GM12878 (cell line): Measurements from ENCODE around the gene SPOCK1. TPM values are rescaled to one million over a fixed set of nuclear protein-coding genes. Genes with fewer than 3 reads are reported as not detected.

Experiments used
- ATAC-seq: fragments of 200-7000 bp; cut with Tn5 transposase; 3 replicates; pipeline ENCODE4 v1.9.1; 2020; ENCODE audit warnings: mild to moderate bottlenecking, moderate library complexity
- BruUV-seq: library from RNA; stranded (reverse); fragments of 400-500 nt; replicated peaks from 2 replicates; lab custom pipeline; 2021; lab: Mats Ljungman, UMichigan
- CTCF ChIA-PET: fragments of 300-600 bp; sonication (Branson Sonifier 250); formaldehyde crosslinking; extraction: SDS; loops from one replicate; lab custom pipeline; 2021; ENCODE audit warnings: inconsistent platforms; lab: Yijun Ruan, JAX
- POLR2A ChIA-PET: fragments of 350-600 bp; formaldehyde crosslinking; extraction: SDS; loops from one replicate; lab custom pipeline; 2021; ENCODE audit warnings: inconsistent platforms; lab: Charles Lee
- RAD21 ChIA-PET: fragments of 300-600 bp; sonication (Branson Sonifier 250); formaldehyde crosslinking; loops from one replicate; lab custom pipeline; 2023; ENCODE audit warnings: antibody characterized with exemption; ENCODE audit not compliant: unreplicated experiment; lab: Charles Lee
- SMC1A ChIA-PET: fragments of 300-600 bp; sonication (Branson Sonifier 250); formaldehyde crosslinking; loops from one replicate; lab custom pipeline; 2023; ENCODE audit not compliant: unreplicated experiment, uncharacterized antibody; lab: Charles Lee
- DNase-seq: peaks from one replicate; pipeline ENCODE4 v3.0.0-alpha.2; 2011; ENCODE audit warnings: low read depth, low spot score
- FAIRE-seq: peaks from 3 replicates; lab custom pipeline; 2011; peaks lifted over from hg19 to GRCh38; lab: Jason Lieb, UNC
- H2AFZ ChIP-seq: 2 replicates; pipeline ENCODE4 v1.6.0; 2011; ENCODE audit warnings: low read depth, low read length, control low read depth; ENCODE audit not compliant: control insufficient read depth
- H3K27ac ChIP-seq: 2 replicates; pipeline ENCODE4 v1.5.1; 2011; ENCODE audit warnings: control low read depth; ENCODE audit not compliant: control insufficient read depth, insufficient read depth
- H3K27me3 ChIP-seq, 2 experiments: replicated peaks in 1 of 2; 2 replicates each; pipeline versions ENCODE4 v1.6.0 to v1.6.1; 2011; ENCODE audit warnings: low read length in 1 of 2; ENCODE audit not compliant: control insufficient read depth in 2 of 2, insufficient read depth in 2 of 2
- H3K36me3 ChIP-seq, 2 experiments: 2 replicates each; pipeline ENCODE4 v1.5.1; 2011; ENCODE audit warnings: low read length in 1 of 2; ENCODE audit not compliant: control insufficient read depth in 2 of 2, insufficient read depth in 2 of 2
- H3K4me1 ChIP-seq: 2 replicates; pipeline ENCODE4 v1.6.1; 2011; ENCODE audit warnings: mild to moderate bottlenecking, low read length, moderate library complexity, mixed read lengths; ENCODE audit not compliant: control insufficient read depth, insufficient read depth
- H3K4me2 ChIP-seq: 2 replicates; pipeline ENCODE4 v1.6.0; 2011; ENCODE audit warnings: control low read depth; ENCODE audit not compliant: control insufficient read depth, insufficient read depth
- H3K4me3 ChIP-seq: fragments of 200-600 bp; sonication (generic); 2 replicates; pipeline ENCODE4 v1.5.1; 2016
- H3K79me2 ChIP-seq: 2 replicates; pipeline ENCODE4 v1.6.0; 2011; ENCODE audit warnings: low read length; ENCODE audit not compliant: control insufficient read depth, insufficient read depth
- H3K9ac ChIP-seq: 2 replicates; pipeline ENCODE4 v1.8.0; 2011; ENCODE audit warnings: low read length, control low read depth, mixed read lengths; ENCODE audit not compliant: control insufficient read depth, insufficient read depth
- H3K9me3 ChIP-seq: replicated peaks from 3 replicates; pipeline ENCODE4 v1.5.1; 2011; ENCODE audit warnings: mild to moderate bottlenecking, low read length; ENCODE audit not compliant: control insufficient read depth, insufficient read depth
- H4K20me1 ChIP-seq: 2 replicates; pipeline ENCODE4 v1.6.0; 2011; ENCODE audit not compliant: control insufficient read depth, insufficient read depth
- BHLHE40 ChIP-seq, 2 experiments: fragments of 450-650 bp in 1 of 2; IDR thresholded peaks; 2 replicates each; pipeline ENCODE4 v1.6.1; 2011 to 2017; ENCODE audit warnings: low read depth in 2 of 2, borderline replicate concordance in 1 of 2, improper control_type of control experiment in 1 of 2, low read length in 1 of 2, mild to moderate bottlenecking in 1 of 2
- MTA3 ChIP-seq: IDR thresholded peaks from 2 replicates; pipeline ENCODE4 v1.6.1; 2012; ENCODE audit warnings: low read length, inconsistent platforms, borderline replicate concordance
- NFXL1 ChIP-seq: fragments of 450-650 bp; IDR thresholded peaks from 2 replicates; pipeline ENCODE4 v1.6.1; 2017; ENCODE audit warnings: antibody characterized with exemption, mild to moderate bottlenecking, borderline replicate concordance
- POU2F2 ChIP-seq: IDR thresholded peaks from 3 replicates; pipeline ENCODE4 v1.6.1; 2011; ENCODE audit warnings: low read depth, mild to moderate bottlenecking, low read length, borderline replicate concordance
- SIN3A ChIP-seq: IDR thresholded peaks from 2 replicates; pipeline ENCODE4 v1.6.1; 2012; ENCODE audit warnings: low read depth, low read length, improper control_type of control experiment
- SMARCA5 ChIP-seq: fragments of 450-650 bp; IDR thresholded peaks from 2 replicates; pipeline ENCODE4 v1.6.1; 2017; ENCODE audit warnings: mild to moderate bottlenecking
- ZBED1 ChIP-seq: IDR thresholded peaks from 2 replicates; pipeline ENCODE4 v1.6.1; 2016; ENCODE audit warnings: borderline replicate concordance
- WGBS: methylation state at CpG from one replicate; pipeline ENCODE4 v1.1.6; 2016; ENCODE audit warnings: low lambda C conversion rate; ENCODE audit not compliant: insufficient replicate concordance, insufficient coverage; ENCODE audit errors: missing lambda C conversion rate; 5-methylcytosine and 5-hydroxymethylcytosine counted together
- in situ Hi-C: fragments of 300-500 bp; cut with MboI; formaldehyde crosslinking; loops from 9 replicates; pipeline ENCODE4 v1.14.3; 2018; ENCODE audit warnings: mixed read lengths
- intact Hi-C: fragments of 100-400 bp; cut with micrococcal nuclease; formaldehyde crosslinking; loops from one replicate; pipeline ENCODE4 v1.14.2; 2022; ENCODE audit not compliant: unreplicated experiment
- polyA plus RNA-seq, 11 experiments: library from polyadenylated mRNA; depleted of rRNA in 4 of 11; unstranded in 6 of 11; stranded (reverse) in 5 of 11; fragments of >200 nt; fragmentation: Nextera tagmentation in 4 of 11; fragmentation: Illumina TruSeq in 1 of 11; extraction: Ambion mirVana in 4 of 11; extraction: Trizol in 1 of 11; gene quantifications; 1 replicate in 1 of 11; 2 replicates in 10 of 11; pipeline versions ENCODE4 v1.2.1 to v1.2.3, GENCODE V29; 2011 to 2016; ENCODE audit warnings: inconsistent platforms in 2 of 11, missing spikeins in 2 of 11, low read depth in 1 of 11
- total RNA-seq, 4 experiments: library from RNA; depleted of rRNA in 3 of 4; stranded (reverse); fragments of >200 nt in 3 of 4; fragmentation: Illumina TruSeq in 1 of 4; extraction: Trizol in 1 of 4; gene quantifications; 2 replicates each; pipeline versions ENCODE4 v1.2.1 to v1.2.3, GENCODE V29; 2013 to 2021
- TF ChIP-seq, protein P1 (sequence below): fragments of 450-650 bp; conservative IDR thresholded peaks from 2 replicates; pipeline ENCODE4 v1.6.1; 2017; ENCODE audit warnings: mild to moderate bottlenecking, moderate library complexity
- TF ChIP-seq, protein P2 (sequence below): fragments of 450-650 bp; formaldehyde crosslinking; IDR thresholded peaks from 2 replicates; pipeline ENCODE4 v1.4.0; 2020; ENCODE audit warnings: mild to moderate bottlenecking, moderate library complexity

Gene SPOCK1
- total and polyA plus RNA-seq, 10 of the 15 experiments (the other 5 are each of a cell fraction or from before 2014, with no cell fraction given): 0.06 to 0.68 (median 0.25) TPM; not detected in 3

DNA sequence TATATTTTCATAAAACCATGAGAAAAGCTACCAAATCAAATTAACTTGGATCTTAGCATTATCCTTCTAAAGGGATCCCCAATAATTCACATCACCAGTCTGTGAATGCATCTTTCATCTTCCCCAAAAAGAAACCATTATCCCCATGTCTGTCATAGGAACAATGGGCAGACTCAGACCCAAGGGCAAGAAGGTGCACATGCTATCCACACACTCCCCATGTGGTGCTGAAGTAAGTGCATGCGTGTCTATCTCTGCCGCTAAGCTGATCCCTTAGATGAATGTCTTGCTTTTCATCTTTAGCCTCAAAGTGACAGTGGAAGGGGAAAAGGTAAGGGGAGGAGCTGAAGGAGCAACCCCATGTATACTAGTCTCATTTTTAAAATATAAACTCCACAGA lies 10.2 kb downstream of the SPOCK1 start:
- CTCF ChIA-PET: no interaction called here
- H3K4me2 ChIP-seq: no peak overlapping the region
- FAIRE-seq (no peak), DNase-seq (no peak), ATAC-seq (no peak)
- H3K27ac ChIP-seq: no peak overlapping the region
- no peak overlapping the region for H2AFZ ChIP-seq
- in situ Hi-C loops: no loop called here
- POLR2A ChIA-PET: no interaction called here
- H4K20me1 ChIP-seq: no peaks in the 10 kb centered on the region
- no peak overlapping the region for H3K4me3 ChIP-seq
- TF ChIP-seq, protein P1, sequence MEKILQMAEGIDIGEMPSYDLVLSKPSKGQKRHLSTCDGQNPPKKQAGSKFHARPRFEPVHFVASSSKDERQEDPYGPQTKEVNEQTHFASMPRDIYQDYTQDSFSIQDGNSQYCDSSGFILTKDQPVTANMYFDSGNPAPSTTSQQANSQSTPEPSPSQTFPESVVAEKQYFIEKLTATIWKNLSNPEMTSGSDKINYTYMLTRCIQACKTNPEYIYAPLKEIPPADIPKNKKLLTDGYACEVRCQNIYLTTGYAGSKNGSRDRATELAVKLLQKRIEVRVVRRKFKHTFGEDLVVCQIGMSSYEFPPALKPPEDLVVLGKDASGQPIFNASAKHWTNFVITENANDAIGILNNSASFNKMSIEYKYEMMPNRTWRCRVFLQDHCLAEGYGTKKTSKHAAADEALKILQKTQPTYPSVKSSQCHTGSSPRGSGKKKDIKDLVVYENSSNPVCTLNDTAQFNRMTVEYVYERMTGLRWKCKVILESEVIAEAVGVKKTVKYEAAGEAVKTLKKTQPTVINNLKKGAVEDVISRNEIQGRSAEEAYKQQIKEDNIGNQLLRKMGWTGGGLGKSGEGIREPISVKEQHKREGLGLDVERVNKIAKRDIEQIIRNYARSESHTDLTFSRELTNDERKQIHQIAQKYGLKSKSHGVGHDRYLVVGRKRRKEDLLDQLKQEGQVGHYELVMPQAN: no peak
- TF ChIP-seq, protein P2, sequence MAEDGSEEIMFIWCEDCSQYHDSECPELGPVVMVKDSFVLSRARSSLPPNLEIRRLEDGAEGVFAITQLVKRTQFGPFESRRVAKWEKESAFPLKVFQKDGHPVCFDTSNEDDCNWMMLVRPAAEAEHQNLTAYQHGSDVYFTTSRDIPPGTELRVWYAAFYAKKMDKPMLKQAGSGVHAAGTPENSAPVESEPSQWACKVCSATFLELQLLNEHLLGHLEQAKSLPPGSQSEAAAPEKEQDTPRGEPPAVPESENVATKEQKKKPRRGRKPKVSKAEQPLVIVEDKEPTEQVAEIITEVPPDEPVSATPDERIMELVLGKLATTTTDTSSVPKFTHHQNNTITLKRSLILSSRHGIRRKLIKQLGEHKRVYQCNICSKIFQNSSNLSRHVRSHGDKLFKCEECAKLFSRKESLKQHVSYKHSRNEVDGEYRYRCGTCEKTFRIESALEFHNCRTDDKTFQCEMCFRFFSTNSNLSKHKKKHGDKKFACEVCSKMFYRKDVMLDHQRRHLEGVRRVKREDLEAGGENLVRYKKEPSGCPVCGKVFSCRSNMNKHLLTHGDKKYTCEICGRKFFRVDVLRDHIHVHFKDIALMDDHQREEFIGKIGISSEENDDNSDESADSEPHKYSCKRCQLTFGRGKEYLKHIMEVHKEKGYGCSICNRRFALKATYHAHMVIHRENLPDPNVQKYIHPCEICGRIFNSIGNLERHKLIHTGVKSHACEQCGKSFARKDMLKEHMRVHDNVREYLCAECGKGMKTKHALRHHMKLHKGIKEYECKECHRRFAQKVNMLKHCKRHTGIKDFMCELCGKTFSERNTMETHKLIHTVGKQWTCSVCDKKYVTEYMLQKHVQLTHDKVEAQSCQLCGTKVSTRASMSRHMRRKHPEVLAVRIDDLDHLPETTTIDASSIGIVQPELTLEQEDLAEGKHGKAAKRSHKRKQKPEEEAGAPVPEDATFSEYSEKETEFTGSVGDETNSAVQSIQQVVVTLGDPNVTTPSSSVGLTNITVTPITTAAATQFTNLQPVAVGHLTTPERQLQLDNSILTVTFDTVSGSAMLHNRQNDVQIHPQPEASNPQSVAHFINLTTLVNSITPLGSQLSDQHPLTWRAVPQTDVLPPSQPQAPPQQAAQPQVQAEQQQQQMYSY (CRISPR knock-in tag): no peak
- TF ChIP-seq POU2F2 (no peak), SIN3A (no peak), ZBED1 (no peak), NFXL1 (no peak), SMARCA5 (no peak), MTA3 (no peak), BHLHE40 (IDR thresholded peaks at IDR 0.05; ENCODE audit: borderline replicate concordance in 1 of 2, low read depth in 2 of 2, low read length in 1 of 2) (no peak)
- RAD21 ChIA-PET: no interaction called here
- no peaks in the 10 kb centered on the region; a peak in 1 of 4 replicates for H3K27me3 ChIP-seq
- no peaks in the 10 kb centered on the region for H3K4me1 ChIP-seq
- H3K9me3 ChIP-seq: no peaks in the 10 kb centered on the region
- H3K9ac ChIP-seq: no peak overlapping the region
- H3K36me3 ChIP-seq: no peaks in the 10 kb centered on the region
- intact Hi-C loops: no loop called here
- WGBS: 12% methylated on average over 2 of the region's 2 CpGs
- BruUV-seq: no TSS peak
- no peaks in the 10 kb centered on the region for H3K79me2 ChIP-seq
- SMC1A ChIA-PET: no interaction called here
